NT2/D1 (cell line): ENCODE results near the gene LSG1.

Experiments
- DNase-seq: peaks from one replicate; pipeline ENCODE4 v3.0.0-alpha.2; 2011; ENCODE audit warnings: low read depth, low spot score
- H3K27me3 ChIP-seq: 2 replicates; pipeline ENCODE4 v1.6.0; 2011; ENCODE audit warnings: mild to moderate bottlenecking; ENCODE audit not compliant: insufficient read length, insufficient read depth
- H3K36me3 ChIP-seq: 2 replicates; pipeline ENCODE4 v1.6.1; 2011; ENCODE audit warnings: mild to moderate bottlenecking, low read length, mixed read lengths; ENCODE audit not compliant: insufficient read depth, insufficient read length
- H3K4me1 ChIP-seq: 2 replicates; pipeline ENCODE4 v1.5.1; 2011; ENCODE audit not compliant: insufficient read depth, insufficient read length
- H3K4me3 ChIP-seq: 2 replicates; pipeline ENCODE4 v1.5.1; 2011; ENCODE audit warnings: low read depth; ENCODE audit not compliant: insufficient read length
- H3K9ac ChIP-seq: 2 replicates; pipeline ENCODE4 v1.6.0; 2011; ENCODE audit warnings: low read depth; ENCODE audit not compliant: insufficient read length
- H3K9me3 ChIP-seq: 2 replicates; pipeline ENCODE4 v1.5.1; 2011; ENCODE audit warnings: mild to moderate bottlenecking, low read length; ENCODE audit not compliant: insufficient read depth
- SUZ12 ChIP-seq: IDR thresholded peaks from 2 replicates; pipeline ENCODE4 v1.6.1; 2011; ENCODE audit not compliant: insufficient read length, insufficient read depth; ENCODE audit errors: extremely low read depth
- YY1 ChIP-seq: IDR thresholded peaks from 2 replicates; pipeline ENCODE4 v1.6.1; 2011; ENCODE audit not compliant: insufficient read length, insufficient read depth
- ZNF274 ChIP-seq: IDR thresholded peaks from 2 replicates; pipeline ENCODE4 v1.6.1; 2011; ENCODE audit warnings: mild to moderate bottlenecking, low read depth, low read length

The LSG1 gene

GRCh38 chr3:194615226-194615625 is 56.8 kb downstream of the LSG1 start:
- H3K9me3 ChIP-seq, result no peaks in the 10 kb centered on the region
- H3K9ac ChIP-seq, result no peak overlapping the region
- DNase-seq, result no peak
- no peaks in the 10 kb centered on the region for H3K27me3 ChIP-seq
- H3K4me3 ChIP-seq, result no peak overlapping the region
- no peak for TF ChIP-seq SUZ12
- TF ChIP-seq ZNF274, result no peak
- no peak for TF ChIP-seq YY1
- H3K36me3 ChIP-seq, result peaks cover 50% of the 10 kb centered on the region
- H3K4me1 ChIP-seq, result peaks cover 3% of the 10 kb centered on the region

DNA sequence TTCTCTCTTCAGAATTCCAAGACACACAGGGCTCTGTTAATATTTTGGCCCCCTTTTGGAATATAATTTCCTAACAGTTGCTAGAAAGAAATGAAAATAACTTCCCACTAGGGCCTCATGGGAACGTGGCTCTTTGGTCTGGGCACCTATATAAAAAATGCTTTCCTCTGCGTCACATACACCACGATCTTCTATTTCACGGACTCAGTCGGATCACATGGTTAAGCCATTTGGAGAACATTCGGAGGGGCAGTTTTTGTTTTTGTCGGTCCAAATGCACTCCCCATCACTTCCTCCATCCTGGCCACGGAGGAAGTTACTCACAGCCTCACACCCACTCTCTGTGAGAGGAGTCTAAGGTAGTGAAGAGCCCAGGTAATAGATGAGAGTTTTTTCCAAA is 59.8 kb downstream of the LSG1 start:
- DNase-seq, result no peak
- TF ChIP-seq ZNF274, result no peak
- no peak for TF ChIP-seq YY1
- TF ChIP-seq SUZ12, result no peak
- peaks cover 5% of the 10 kb centered on the region for H3K4me1 ChIP-seq
- H3K9ac ChIP-seq, result no peak overlapping the region
- H3K9me3 ChIP-seq, result no peaks in the 10 kb centered on the region
- H3K36me3 ChIP-seq, result peaks cover 42% of the 10 kb centered on the region
- H3K4me3 ChIP-seq, result no peak overlapping the region
- H3K27me3 ChIP-seq, result no peaks in the 10 kb centered on the region

GRCh38 chr3:194610689-194611088 is 61.3 kb downstream of the LSG1 start:
- no peak for TF ChIP-seq SUZ12
- no peak for TF ChIP-seq YY1
- no peak for TF ChIP-seq ZNF274
- H3K9ac ChIP-seq, result no peak overlapping the region

GRCh38 chr3:194609601-194610000 is 62.4 kb downstream of the LSG1 start:
- Histone ChIP-seq H3K9ac (peak overlapping the region; percentile 8), H3K4me1 (peaks cover 5% of the 10 kb centered on the region), H3K36me3 (peaks cover 39% of the 10 kb centered on the region), H3K9me3 (no peaks in the 10 kb centered on the region), H3K27me3 (no peaks in the 10 kb centered on the region), H3K4me3 (no peak overlapping the region)
- TF ChIP-seq YY1 (no peak), SUZ12 (no peak), ZNF274 (no peak)
- no peak for DNase-seq

More at GRCh38 chr3:194610689-194611088, 61.3 kb downstream of the LSG1 start:
- H3K27me3 ChIP-seq, result no peaks in the 10 kb centered on the region
- H3K4me3 ChIP-seq, result no peak overlapping the region
- peaks cover 39% of the 10 kb centered on the region for H3K36me3 ChIP-seq
- peaks cover 5% of the 10 kb centered on the region for H3K4me1 ChIP-seq
- H3K9me3 ChIP-seq, result no peaks in the 10 kb centered on the region
- no peak for DNase-seq

DNA sequence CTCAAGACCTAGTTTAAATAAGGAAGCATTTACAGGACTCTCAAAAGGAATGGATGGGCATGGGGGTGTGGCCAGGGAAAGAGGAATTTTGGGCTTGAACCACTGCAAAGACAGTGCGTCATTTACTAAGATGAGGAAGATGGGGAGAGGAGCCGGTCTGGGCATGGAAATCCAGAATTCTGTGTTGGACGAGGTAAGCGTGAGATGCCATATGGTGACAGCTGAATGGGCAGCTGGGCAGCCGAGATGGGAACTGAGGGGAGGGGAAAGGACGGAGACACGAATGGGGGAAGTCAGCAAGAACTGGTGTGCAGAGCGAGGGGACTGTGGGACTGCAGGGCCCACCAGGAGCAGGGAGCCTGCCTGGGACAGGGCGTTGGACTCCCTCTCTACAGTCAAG is 63.0 kb downstream of the LSG1 start:
- Histone ChIP-seq H3K9ac (no peak overlapping the region), H3K27me3 (no peaks in the 10 kb centered on the region), H3K36me3 (peaks cover 38% of the 10 kb centered on the region), H3K9me3 (no peaks in the 10 kb centered on the region), H3K4me1 (peaks cover 5% of the 10 kb centered on the region), H3K4me3 (no peak overlapping the region)
- no peak for DNase-seq
- TF ChIP-seq YY1, result no peak

DNA sequence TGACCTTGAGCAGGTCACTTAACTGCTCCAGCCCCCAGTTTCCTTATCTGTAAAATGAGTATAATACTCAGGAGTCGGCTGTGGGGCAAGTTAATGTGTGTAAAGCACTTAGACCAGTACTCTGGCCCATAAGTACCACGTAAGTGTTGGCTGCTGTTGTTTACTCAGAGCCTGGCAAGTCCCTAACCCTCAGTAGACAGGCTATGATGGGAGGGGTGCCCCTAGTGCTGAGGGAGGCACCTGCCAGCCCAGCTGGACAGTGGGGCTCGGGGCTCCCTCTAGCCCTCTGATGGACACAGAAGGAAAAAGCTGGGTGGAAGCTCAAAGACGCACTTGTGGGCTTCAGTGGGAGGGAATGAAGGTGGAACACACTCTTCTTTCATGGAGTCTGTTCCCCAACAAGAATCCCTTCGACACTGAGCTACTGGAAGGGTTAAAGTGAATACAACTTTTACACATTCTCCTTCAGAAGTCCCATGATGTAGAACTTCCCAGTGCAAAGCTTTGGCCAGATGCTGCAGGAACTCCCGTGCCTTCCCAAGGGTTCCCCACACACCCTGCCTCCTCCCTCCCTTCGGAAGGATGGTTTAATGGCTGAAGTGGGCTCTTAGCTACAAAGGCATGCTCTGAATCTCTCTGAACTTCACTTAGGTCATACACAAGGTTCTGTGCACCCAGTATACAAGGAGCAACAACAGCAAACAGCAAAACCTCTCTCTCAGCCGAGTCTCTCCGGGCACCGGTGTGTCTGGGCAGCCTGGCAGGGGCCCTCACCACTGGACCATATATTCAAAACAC is 64.2 kb downstream of the LSG1 start:
- H3K36me3 ChIP-seq, result peaks cover 41% of the 10 kb centered on the region
- peaks cover 7% of the 10 kb centered on the region for H3K4me1 ChIP-seq
- H3K4me3 ChIP-seq, result no peak overlapping the region
- TF ChIP-seq ZNF274 (no peak), YY1 (no peak), SUZ12 (no peak)
- DNase-seq, result no peak
- no peaks in the 10 kb centered on the region for H3K27me3 ChIP-seq
- H3K9ac ChIP-seq, result no peak overlapping the region
- H3K9me3 ChIP-seq, result no peaks in the 10 kb centered on the region

DNA sequence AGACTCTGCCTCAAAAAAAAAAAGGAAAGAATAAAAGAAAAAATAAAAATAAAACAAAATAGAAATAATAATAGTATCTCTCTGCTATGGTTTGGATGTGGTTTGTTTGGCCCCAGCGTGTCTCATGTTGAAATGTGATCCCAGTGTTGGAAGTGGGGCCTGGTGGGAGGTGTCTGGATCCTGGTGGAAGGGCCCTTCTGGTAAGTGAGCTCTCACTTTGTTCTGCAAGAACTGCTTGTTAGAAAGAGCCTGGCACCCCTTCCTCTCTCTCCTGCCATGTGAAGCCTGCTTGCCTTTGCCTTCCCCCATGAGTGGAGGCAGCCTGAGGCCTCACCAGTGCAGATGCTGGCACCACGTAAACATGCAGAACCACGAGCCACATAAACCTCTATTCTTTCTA is 65.0 kb downstream of the LSG1 start:
- no peaks in the 10 kb centered on the region for H3K27me3 ChIP-seq
- no peak overlapping the region for H3K4me3 ChIP-seq
- TF ChIP-seq YY1 (no peak), ZNF274 (no peak), SUZ12 (no peak)
- peaks cover 46% of the 10 kb centered on the region for H3K36me3 ChIP-seq
- no peaks in the 10 kb centered on the region for H3K9me3 ChIP-seq
- H3K9ac ChIP-seq, result no peak overlapping the region
- H3K4me1 ChIP-seq, result peaks cover 10% of the 10 kb centered on the region
- no peak for DNase-seq
